B cell (primary cell): ENCODE data around the gene CMYA5. TPM values are rescaled to one million over a fixed set of nuclear protein-coding genes. Genes with fewer than 3 reads are reported as not detected.

Experiments used
- ATAC-seq: fragments of 200-7000 bp; cut with Tn5 transposase; one replicate; pipeline ENCODE4 v1.10.0; 2021; ENCODE audit warnings: low read depth, mild to moderate bottlenecking, moderate number of reproducible peaks, moderate library complexity
- CTCF ChIA-PET: fragments of 350-600 bp; sonication (Branson Sonifier 250); formaldehyde crosslinking; loops from one replicate; lab custom pipeline; 2021; ENCODE audit warnings: antibody characterized with exemption, inconsistent platforms; lab: Charles Lee
- POLR2A ChIA-PET: fragments of 350-600 bp; sonication (Branson Sonifier 250); formaldehyde crosslinking; loops from one replicate; lab custom pipeline; 2021; ENCODE audit warnings: antibody characterized with exemption; lab: Charles Lee
- DNase-seq: peaks from one replicate; pipeline ENCODE4 v3.0.0; 2013
- H2AFZ ChIP-seq: 2 replicates; pipeline ENCODE4 v1.6.1; 2012; ENCODE audit warnings: mild to moderate bottlenecking, low read depth, low read length; ENCODE audit not compliant: insufficient read depth, poor library complexity, severe bottlenecking
- H3K27ac ChIP-seq, 2 donors: 1 replicate in 1 of 2; 2 replicates in 1 of 2; pipeline ENCODE4 v1.5.1; 2012 to 2013; ENCODE audit warnings: low read length in 2 of 2, mild to moderate bottlenecking in 2 of 2, moderate library complexity in 1 of 2
- H3K27me3 ChIP-seq, 4 experiments: fragments of 200-600 bp in 1 of 4; sonication (generic) in 1 of 4; replicated peaks in 1 of 4; 1 replicate in 2 of 4; 2 replicates in 2 of 4; pipeline versions ENCODE4 v1.6.1 to v1.7.0; 2013 to 2016; ENCODE audit warnings: low read length in 3 of 4, mild to moderate bottlenecking in 2 of 4, mixed read lengths in 1 of 4, moderate library complexity in 1 of 4; ENCODE audit not compliant: insufficient read depth in 4 of 4, control insufficient read depth in 3 of 4; ENCODE audit errors: control extremely low read depth in 1 of 4
- H3K36me3 ChIP-seq, 2 experiments: replicated peaks in 1 of 2; 1 replicate in 1 of 2; 2 replicates in 1 of 2; pipeline versions ENCODE4 v1.6.1 to v1.7.1; 2013; ENCODE audit warnings: low read length in 1 of 2; ENCODE audit not compliant: insufficient read depth in 2 of 2, control insufficient read depth in 1 of 2; ENCODE audit errors: control extremely low read depth in 1 of 2, extremely low read depth in 1 of 2
- H3K4me1 ChIP-seq, 2 donors: fragments of 200-600 bp in 1 of 2; sonication (generic) in 1 of 2; 1 replicate in 1 of 2; 2 replicates in 1 of 2; pipeline versions ENCODE4 v1.5.1 to v1.6.1; 2013 to 2017; ENCODE audit warnings: low read length in 2 of 2; ENCODE audit not compliant: control insufficient read depth in 2 of 2, insufficient read depth in 2 of 2
- H3K4me2 ChIP-seq: replicated peaks from 2 replicates; pipeline ENCODE3; 2012; ENCODE audit warnings: mild to moderate bottlenecking, low read depth, low read length; ENCODE audit not compliant: poor library complexity, severe bottlenecking
- H3K4me3 ChIP-seq, 5 experiments: fragments of 200-600 bp in 1 of 5; sonication (generic) in 1 of 5; 1 replicate in 3 of 5; 2 replicates in 2 of 5; pipeline versions ENCODE4 v1.5.1 to v1.7.0; 2011 to 2016; ENCODE audit warnings: low read length in 4 of 5, mild to moderate bottlenecking in 4 of 5, low read depth in 2 of 5, control low read depth in 1 of 5, moderate library complexity in 1 of 5; ENCODE audit not compliant: insufficient read depth in 1 of 5; ENCODE audit errors: control extremely low read depth in 1 of 5, extremely low read depth in 1 of 5
- H3K79me2 ChIP-seq: fragments of 200-600 bp; sonication (generic); one replicate; pipeline ENCODE4 v1.6.0; 2016; ENCODE audit warnings: low read length; ENCODE audit not compliant: control insufficient read depth, insufficient read depth
- H3K9ac ChIP-seq: fragments of 200-600 bp; sonication (generic); 2 replicates; pipeline ENCODE4 v1.6.1; 2017; ENCODE audit warnings: mild to moderate bottlenecking, low read length, moderate library complexity
- H3K9me3 ChIP-seq, 3 donors: one replicate each; pipeline versions ENCODE4 v1.6.1 to v1.7.1; 2013; ENCODE audit warnings: low read length in 2 of 3; ENCODE audit not compliant: control insufficient read depth in 2 of 3, insufficient read depth in 1 of 3; ENCODE audit errors: control extremely low read depth in 1 of 3
- H4K20me1 ChIP-seq: 2 replicates; pipeline ENCODE4 v1.6.0; 2012; ENCODE audit warnings: mild to moderate bottlenecking, low read length; ENCODE audit not compliant: insufficient read depth, control insufficient read depth, poor library complexity, severe bottlenecking
- H3K27ac Mint-ChIP-seq: one replicate; pipeline ENCODE4 v1.8.0; 2021; ENCODE audit warnings: mixed read lengths
- H3K27me3 Mint-ChIP-seq: one replicate; pipeline ENCODE4 v1.8.0; 2021; ENCODE audit warnings: mixed read lengths
- H3K4me1 Mint-ChIP-seq: one replicate; pipeline ENCODE4 v1.8.0; 2021; ENCODE audit warnings: mixed read lengths
- H3K4me3 Mint-ChIP-seq: one replicate; pipeline ENCODE4 v1.8.0; 2021; ENCODE audit warnings: mixed read lengths
- H3K9me3 Mint-ChIP-seq: one replicate; pipeline ENCODE4 v1.8.0; 2022; ENCODE audit warnings: mixed read lengths; ENCODE audit not compliant: insufficient read depth
- CTCF ChIP-seq: fragments of 200-600 bp; IDR thresholded peaks from one replicate; pipeline ENCODE4 v1.8.0; 2022; ENCODE audit warnings: antibody characterized with exemption, mild to moderate bottlenecking
- EZH2 ChIP-seq: IDR thresholded peaks from 2 replicates; pipeline ENCODE4 v1.6.1; 2012; ENCODE audit warnings: borderline replicate concordance, low read depth, mild to moderate bottlenecking, moderate library complexity, low read length; ENCODE audit not compliant: insufficient read depth, poor library complexity, severe bottlenecking
- WGBS: methylation state at CpG from one replicate; pipeline ENCODE4 v1.1.5; 2013; ENCODE audit warnings: missing lambda C conversion rate; ENCODE audit not compliant: insufficient coverage; 5-methylcytosine and 5-hydroxymethylcytosine counted together
- intact Hi-C: fragments of 100-400 bp; cut with micrococcal nuclease; formaldehyde crosslinking; loops from one replicate; pipeline ENCODE4 v1.10.0; 2022
- polyA plus RNA-seq: library from polyadenylated mRNA; depleted of rRNA; stranded (reverse); fragments of >200 nt; gene quantifications from 2 replicates; pipeline ENCODE4 v1.2.3, GENCODE V29; 2012
- total RNA-seq, 2 donors: library from RNA; stranded (reverse); fragments of 120-200 nt in 1 of 2; gene quantifications; 1 replicate in 1 of 2; 2 replicates in 1 of 2; pipeline versions ENCODE4 v1.2.3 to v1.2.4, GENCODE V29; 2013 to 2022

The CMYA5 gene
- total and polyA plus RNA-seq, 2 donors (not counting 1 experiment from before 2014, with no cell fraction given) = 0.01 to 0.25 TPM

DNA sequence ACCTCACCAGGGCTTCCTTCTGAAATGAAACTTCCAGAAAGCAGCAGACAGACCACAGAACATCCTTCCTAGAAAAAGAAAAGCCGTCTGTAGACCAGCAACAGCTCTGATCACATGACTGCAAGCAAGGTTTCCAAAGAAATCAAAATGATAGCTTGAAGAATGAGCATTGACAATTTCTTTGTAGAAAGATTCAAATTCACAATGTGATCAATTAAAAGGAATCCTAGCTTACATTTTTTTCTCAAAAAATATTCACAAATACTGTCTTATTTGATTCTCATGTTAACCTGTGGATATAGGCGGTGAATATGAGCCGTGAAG, 156.5 kb downstream of the CMYA5 start:
- H3K27me3 Mint-ChIP-seq = peaks cover 14% of the 10 kb centered on the region
- no peak overlapping the region for H2AFZ ChIP-seq

GRCh38 chr5:79847561-79847960, 157.9 kb downstream of the CMYA5 start:
- H3K4me1 Mint-ChIP-seq = no peaks in the 10 kb centered on the region
- no peak for DNase-seq
- H3K4me1 ChIP-seq = no peaks in the 10 kb centered on the region
- ChIA-PET POLR2A (no interaction called here), CTCF (no interaction called here)
- H3K4me2 ChIP-seq = no peak overlapping the region
- no peaks in the 10 kb centered on the region for H3K79me2 ChIP-seq
- intact Hi-C loops = no loop called here
- no peak overlapping the region for H3K27ac ChIP-seq
- 94% methylated on average over 8 of the region's 8 CpGs for WGBS
- no peak for ATAC-seq
- peaks cover 14% of the 10 kb centered on the region for H3K27me3 Mint-ChIP-seq
- no peak overlapping the region for H3K9ac ChIP-seq
- H3K9me3 Mint-ChIP-seq = no peaks in the 10 kb centered on the region
- H3K27ac Mint-ChIP-seq = no peak overlapping the region
- TF ChIP-seq EZH2 (no peak), CTCF (no peak)
- H3K4me3 Mint-ChIP-seq = no peak overlapping the region
- H4K20me1 ChIP-seq = no peaks in the 10 kb centered on the region
- H3K36me3 ChIP-seq = no peaks in the 10 kb centered on the region
- no peaks in the 10 kb centered on the region for H3K9me3 ChIP-seq
- no peaks in the 10 kb centered on the region for H3K27me3 ChIP-seq
- no peak overlapping the region for H2AFZ ChIP-seq
- no peak overlapping the region for H3K4me3 ChIP-seq

More for the DNA sequence above, 156.5 kb downstream of the CMYA5 start:
- no peaks in the 10 kb centered on the region for H3K4me1 ChIP-seq
- H3K9me3 Mint-ChIP-seq = no peaks in the 10 kb centered on the region
- no peak overlapping the region for H3K4me2 ChIP-seq
- H3K27me3 ChIP-seq = no peaks in the 10 kb centered on the region
- H3K27ac Mint-ChIP-seq = no peak overlapping the region
- H3K9me3 ChIP-seq = no peaks in the 10 kb centered on the region
- H3K4me3 ChIP-seq = no peak overlapping the region
- no peaks in the 10 kb centered on the region for H3K4me1 Mint-ChIP-seq
- no peaks in the 10 kb centered on the region for H4K20me1 ChIP-seq
- no peak overlapping the region for H3K9ac ChIP-seq
- DNase-seq (no peak), ATAC-seq (no peak)
- H3K79me2 ChIP-seq = no peaks in the 10 kb centered on the region
- ChIA-PET CTCF (interaction anchor here (1.3 to 1.4 kb wide), 2 partner anchors 10 to 12 kb away, joined by 4 to 5 read pairs; no protein-coding TSS in a partner anchor), POLR2A (no interaction called here)
- no CpG with 5 or more reads among the region's 3 CpGs for WGBS
- H3K4me3 Mint-ChIP-seq = no peak overlapping the region
- intact Hi-C loops = no loop called here
- TF ChIP-seq CTCF (no peak), EZH2 (no peak)
- no peaks in the 10 kb centered on the region for H3K36me3 ChIP-seq
- H3K27ac ChIP-seq = no peak overlapping the region
